Fibroblast of lung (primary cell): ENCODE data around the gene CORO1C. TPM values are rescaled to one million over a fixed set of nuclear protein-coding genes. Genes with fewer than 3 reads are reported as not detected.

Experiments used
- DNase-seq, 2 donors: peaks; one replicate each; pipeline versions ENCODE4 v3.0.0 to v3.0.0-alpha.2; 2010; ENCODE audit warnings: low read depth in 2 of 2
- H2AFZ ChIP-seq: 2 replicates; pipeline ENCODE4 v1.5.1; 2012; ENCODE audit warnings: low read length, control low read depth, inconsistent platforms
- H3K27ac ChIP-seq: 2 replicates; pipeline ENCODE4 v1.5.1; 2011; ENCODE audit warnings: low read length, control low read depth; ENCODE audit not compliant: insufficient read depth
- H3K27me3 ChIP-seq: 2 replicates; pipeline ENCODE4 v1.5.1; 2011; ENCODE audit warnings: mild to moderate bottlenecking, low read length; ENCODE audit not compliant: control insufficient read depth, insufficient read depth
- H3K36me3 ChIP-seq: 2 replicates; pipeline ENCODE4 v1.5.1; 2011; ENCODE audit warnings: low read length; ENCODE audit not compliant: control insufficient read depth, insufficient read depth
- H3K4me1 ChIP-seq: 2 replicates; pipeline ENCODE4 v1.5.1; 2011; ENCODE audit warnings: low read length; ENCODE audit not compliant: control insufficient read depth, insufficient read depth; ENCODE audit errors: extremely low read depth
- H3K4me2 ChIP-seq: 2 replicates; pipeline ENCODE4 v1.5.1; 2011; ENCODE audit warnings: low read length, control low read depth; ENCODE audit not compliant: insufficient read depth; ENCODE audit errors: extremely low read depth
- H3K4me3 ChIP-seq, 4 experiments: fragments of 200-600 bp in 1 of 4; sonication (generic) in 1 of 4; replicated peaks in 1 of 4; 2 replicates each; pipeline ENCODE4 v1.5.1; 2011 to 2016; ENCODE audit warnings: low read length in 4 of 4, low read depth in 3 of 4, mild to moderate bottlenecking in 3 of 4, control low read depth in 2 of 4, inconsistent platforms in 1 of 4, mixed read lengths in 1 of 4; ENCODE audit not compliant: insufficient read depth in 1 of 4; ENCODE audit errors: control extremely low read depth in 1 of 4
- H3K79me2 ChIP-seq: 2 replicates; pipeline ENCODE4 v1.5.1; 2012; ENCODE audit warnings: mild to moderate bottlenecking, low read length, inconsistent platforms; ENCODE audit not compliant: control insufficient read depth, insufficient read depth
- H3K9ac ChIP-seq: 2 replicates; pipeline ENCODE4 v1.5.1; 2011; ENCODE audit warnings: mild to moderate bottlenecking, low read length, control low read depth; ENCODE audit not compliant: insufficient read depth
- H3K9me3 ChIP-seq: 2 replicates; pipeline ENCODE4 v1.5.1; 2012; ENCODE audit warnings: low read depth, low read length; ENCODE audit not compliant: control insufficient read depth, insufficient read depth
- H4K20me1 ChIP-seq: 2 replicates; pipeline ENCODE4 v1.5.1; 2011; ENCODE audit warnings: low read length; ENCODE audit not compliant: control insufficient read depth, insufficient read depth; ENCODE audit errors: extremely low read depth
- EZH2 ChIP-seq: IDR thresholded peaks from 2 replicates; pipeline ENCODE4 v1.5.1; 2012; ENCODE audit warnings: low read length, control low read depth, mild to moderate bottlenecking; ENCODE audit errors: missing control alignments
- polyA plus RNA-seq, 2 donors: library from polyadenylated mRNA; depleted of rRNA in 1 of 2; stranded (reverse) in 1 of 2; unstranded in 1 of 2; fragments of >200 nt; gene quantifications; 2 replicates each; pipeline ENCODE4 v1.2.1, GENCODE V29; 2011 to 2012; ENCODE audit warnings: missing spikeins in 1 of 2
- total RNA-seq: library from RNA; depleted of rRNA; stranded (reverse); fragments of >200 nt; gene quantifications from 2 replicates; pipeline ENCODE4 v1.2.1, GENCODE V29; 2014
- TF ChIP-seq, protein P1 (sequence below), 2 donors: IDR thresholded peaks in 1 of 2; conservative IDR thresholded peaks in 1 of 2; 1 replicate in 1 of 2; 2 replicates in 1 of 2; pipeline ENCODE4 v1.5.1; 2011 to 2012; ENCODE audit warnings: low read length in 2 of 2, control low read depth in 1 of 2, inconsistent platforms in 1 of 2, low read depth in 1 of 2, mild to moderate bottlenecking in 1 of 2

CORO1C gene
- total and polyA plus RNA-seq, 2 donors (not counting 1 experiment from before 2014, with no cell fraction given) = 288 to 542 TPM

GRCh38 chr12:108642899-108643654 is 88.2 kb downstream of the CORO1C start:
- no peak overlapping the region for H2AFZ ChIP-seq
- no peak overlapping the region for H3K27ac ChIP-seq
- no peaks in the 10 kb centered on the region for H4K20me1 ChIP-seq
- H3K27me3 ChIP-seq = no peaks in the 10 kb centered on the region
- no peak overlapping the region for H3K9ac ChIP-seq
- H3K4me3 ChIP-seq = no peak overlapping the region
- no peak for DNase-seq
- H3K9me3 ChIP-seq = no peaks in the 10 kb centered on the region
- peaks cover 24% of the 10 kb centered on the region for H3K36me3 ChIP-seq
- peaks cover 28% of the 10 kb centered on the region for H3K4me1 ChIP-seq
- H3K4me2 ChIP-seq = no peak overlapping the region
- TF ChIP-seq, protein P1, sequence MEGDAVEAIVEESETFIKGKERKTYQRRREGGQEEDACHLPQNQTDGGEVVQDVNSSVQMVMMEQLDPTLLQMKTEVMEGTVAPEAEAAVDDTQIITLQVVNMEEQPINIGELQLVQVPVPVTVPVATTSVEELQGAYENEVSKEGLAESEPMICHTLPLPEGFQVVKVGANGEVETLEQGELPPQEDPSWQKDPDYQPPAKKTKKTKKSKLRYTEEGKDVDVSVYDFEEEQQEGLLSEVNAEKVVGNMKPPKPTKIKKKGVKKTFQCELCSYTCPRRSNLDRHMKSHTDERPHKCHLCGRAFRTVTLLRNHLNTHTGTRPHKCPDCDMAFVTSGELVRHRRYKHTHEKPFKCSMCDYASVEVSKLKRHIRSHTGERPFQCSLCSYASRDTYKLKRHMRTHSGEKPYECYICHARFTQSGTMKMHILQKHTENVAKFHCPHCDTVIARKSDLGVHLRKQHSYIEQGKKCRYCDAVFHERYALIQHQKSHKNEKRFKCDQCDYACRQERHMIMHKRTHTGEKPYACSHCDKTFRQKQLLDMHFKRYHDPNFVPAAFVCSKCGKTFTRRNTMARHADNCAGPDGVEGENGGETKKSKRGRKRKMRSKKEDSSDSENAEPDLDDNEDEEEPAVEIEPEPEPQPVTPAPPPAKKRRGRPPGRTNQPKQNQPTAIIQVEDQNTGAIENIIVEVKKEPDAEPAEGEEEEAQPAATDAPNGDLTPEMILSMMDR (conservative IDR thresholded peaks at IDR 0.05 in 1 of 2, IDR thresholded peaks at IDR 0.05 in 1 of 2; ENCODE audit: low read depth in 1 of 2, low read length in 2 of 2) = no peak
- TF ChIP-seq EZH2 = no peak
- H3K79me2 ChIP-seq = peaks cover 16% of the 10 kb centered on the region

DNA sequence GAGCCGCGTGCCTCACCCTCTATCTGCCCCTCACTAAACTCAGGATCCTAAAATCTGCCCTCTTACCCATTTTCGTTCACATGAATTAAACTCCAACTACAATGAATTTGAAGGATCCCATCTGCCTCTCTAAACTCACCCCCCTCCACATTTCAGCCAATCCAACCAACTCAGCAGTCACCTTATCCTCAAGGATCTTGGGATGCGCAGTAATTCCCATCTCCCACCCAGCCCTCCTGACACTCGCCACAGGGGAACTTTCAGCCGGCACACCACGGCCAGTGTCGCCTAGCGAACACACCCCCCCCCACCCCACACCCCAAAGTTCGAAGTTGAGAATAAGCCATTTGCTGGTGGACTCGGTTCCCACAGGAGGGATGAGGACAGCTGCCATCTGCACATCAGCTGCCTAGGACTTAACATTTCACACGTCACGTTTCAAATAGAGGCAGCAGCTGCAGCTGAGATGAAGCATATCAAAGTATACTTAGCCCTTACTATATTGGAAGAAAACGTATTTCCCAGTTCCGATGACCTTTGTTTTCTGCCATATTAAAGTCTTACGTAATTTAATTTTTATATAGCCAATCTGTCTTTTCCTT is 88.9 kb downstream of the CORO1C start:
- no peaks in the 10 kb centered on the region for H3K27me3 ChIP-seq
- TF ChIP-seq, protein P1 (conservative IDR thresholded peaks at IDR 0.05 in 1 of 2, IDR thresholded peaks at IDR 0.05 in 1 of 2; ENCODE audit: low read depth in 1 of 2, low read length in 2 of 2) = no peak
- TF ChIP-seq EZH2 = no peak
- H3K36me3 ChIP-seq = peaks cover 19% of the 10 kb centered on the region
- no peaks in the 10 kb centered on the region for H4K20me1 ChIP-seq
- H3K4me1 ChIP-seq = peaks cover 24% of the 10 kb centered on the region
- H3K9me3 ChIP-seq = no peaks in the 10 kb centered on the region
- H3K79me2 ChIP-seq = peaks cover 11% of the 10 kb centered on the region
- H3K4me3 ChIP-seq = no peak overlapping the region
- H3K27ac ChIP-seq = no peak overlapping the region
- DNase-seq = no peak
- H3K9ac ChIP-seq = no peak overlapping the region
- H2AFZ ChIP-seq = no peak overlapping the region
- H3K4me2 ChIP-seq = no peak overlapping the region

DNA sequence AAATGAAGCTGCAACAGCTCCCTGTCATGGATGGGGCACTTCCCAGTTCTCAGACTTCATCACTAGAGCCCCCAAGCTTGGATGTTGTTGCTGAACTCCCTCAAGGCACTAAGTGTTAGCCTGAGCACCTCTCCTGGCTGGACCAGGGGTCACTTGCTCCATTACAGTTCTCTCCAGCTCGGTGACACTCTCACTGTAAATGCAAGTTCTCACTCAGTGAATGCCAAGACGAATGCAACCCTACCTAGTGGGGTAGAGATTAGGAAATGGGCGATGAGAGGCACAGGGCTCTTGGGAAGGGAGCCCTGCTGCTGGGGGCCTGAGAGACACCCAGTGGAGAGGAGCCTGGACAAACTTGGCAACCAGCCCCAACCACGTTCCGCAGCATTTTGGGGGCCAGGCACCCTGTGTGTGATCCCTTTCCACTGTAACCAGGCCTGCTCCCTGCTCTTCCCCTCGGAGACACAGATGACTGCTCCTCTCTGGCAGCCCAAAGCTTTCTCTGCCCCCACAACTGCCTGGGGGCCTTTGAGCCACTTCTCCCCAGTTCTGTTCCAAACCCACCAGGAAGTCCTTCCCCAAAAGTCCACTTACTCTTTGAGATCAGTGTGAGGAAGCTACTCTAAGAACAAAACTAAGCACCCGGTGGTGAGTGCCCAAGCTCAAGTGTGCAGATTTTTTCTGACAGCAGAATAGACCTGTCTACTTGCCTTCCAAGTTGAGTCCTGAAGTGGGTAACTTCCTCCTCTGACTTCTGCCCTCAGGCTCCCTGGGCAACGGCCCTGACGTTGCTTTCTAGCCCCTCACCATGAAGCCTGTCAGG is 89.7 kb downstream of the CORO1C start:
- Histone ChIP-seq H3K27me3 (no peaks in the 10 kb centered on the region), H3K4me2 (no peak overlapping the region), H3K36me3 (peaks cover 19% of the 10 kb centered on the region), H3K9ac (no peak overlapping the region), H3K4me1 (peaks cover 21% of the 10 kb centered on the region), H3K4me3 (no peak overlapping the region), H3K79me2 (peaks cover 11% of the 10 kb centered on the region), H3K27ac (no peak overlapping the region), H2AFZ (no peak overlapping the region), H3K9me3 (no peaks in the 10 kb centered on the region), H4K20me1 (no peaks in the 10 kb centered on the region)
- no peak for DNase-seq
- TF ChIP-seq, protein P1 (conservative IDR thresholded peaks at IDR 0.05 in 1 of 2, IDR thresholded peaks at IDR 0.05 in 1 of 2; ENCODE audit: low read depth in 1 of 2, low read length in 2 of 2) = no peak
- no peak for TF ChIP-seq EZH2
